K562 (cell line): ENCODE data around the gene RCSD1. TPM values are rescaled to one million over a fixed set of nuclear protein-coding genes. Genes with fewer than 3 reads are reported as not detected.

ENCODE experiments used
- ATAC-seq: fragments of 200-7000 bp; cut with Tn5 transposase; 3 replicates; pipeline ENCODE4 v1.9.1; 2020; ENCODE audit warnings: moderate library complexity
- BruUV-seq: library from RNA; stranded (reverse); fragments of 400-500 nt; replicated peaks from 2 replicates; lab custom pipeline; 2021; lab: Mats Ljungman, UMichigan
- CTCF ChIA-PET: fragments of 300-600 bp; formaldehyde crosslinking; extraction: SDS; loops from one replicate; lab custom pipeline; 2021; ENCODE audit warnings: low intra/inter-chr PET ratio; lab: Yijun Ruan, JAX
- POLR2A ChIA-PET: fragments of 300-600, 350-650 bp; sonication (Branson Sonifier 250); formaldehyde crosslinking; extraction: SDS; loops from one replicate; lab custom pipeline; 2021; ENCODE audit warnings: antibody characterized with exemption, inconsistent platforms; lab: Yijun Ruan, JAX
- DNase-seq, 4 experiments: peaks; one replicate each; pipeline versions ENCODE4 v3.0.0 to v3.0.0-alpha.2; 2011 to 2018; ENCODE audit warnings: low spot score in 3 of 4, mixed read lengths in 3 of 4; ENCODE audit errors: extremely low read depth in 1 of 4
- FAIRE-seq: peaks from 2 replicates; lab custom pipeline; 2011; peaks lifted over from hg19 to GRCh38; lab: Jason Lieb, UNC
- H2AFZ ChIP-seq: 2 replicates; pipeline ENCODE4 v1.6.0; 2011; ENCODE audit warnings: low read depth, low read length, control low read depth, inconsistent platforms
- H3K27ac ChIP-seq: fragments of 200-600 bp; 3 replicates; pipeline ENCODE4 v1.8.0; 2011; ENCODE audit warnings: low read depth, mild to moderate bottlenecking, control low read depth, inconsistent platforms, low read length, moderate library complexity, mixed read lengths; ENCODE audit errors: extremely low read depth
- H3K27me3 ChIP-seq, 2 experiments: fragments of 300-600 bp in 1 of 2; 2 replicates in 1 of 2; 3 replicates in 1 of 2; pipeline versions ENCODE4 v1.6.0 to v1.8.0; 2011; ENCODE audit warnings: inconsistent platforms in 2 of 2, low read length in 2 of 2, mild to moderate bottlenecking in 1 of 2, mixed read lengths in 1 of 2, moderate library complexity in 1 of 2; ENCODE audit not compliant: control insufficient read depth in 2 of 2, insufficient read depth in 2 of 2
- H3K36me3 ChIP-seq: fragments of 300-600 bp; 3 replicates; pipeline ENCODE4 v1.8.0; 2011; ENCODE audit warnings: mild to moderate bottlenecking, low read length, inconsistent platforms; ENCODE audit not compliant: control insufficient read depth, insufficient read depth
- H3K4me1 ChIP-seq, 2 experiments: fragments of 200-600 bp in 1 of 2; replicated peaks in 1 of 2; 2 replicates in 1 of 2; 3 replicates in 1 of 2; pipeline versions ENCODE4 v1.5.1 to v1.8.0; 2011; ENCODE audit warnings: inconsistent platforms in 2 of 2, low read length in 2 of 2, mild to moderate bottlenecking in 1 of 2, mixed read lengths in 1 of 2, moderate library complexity in 1 of 2; ENCODE audit not compliant: control insufficient read depth in 2 of 2, insufficient read depth in 2 of 2
- H3K4me2 ChIP-seq: 2 replicates; pipeline ENCODE4 v1.6.1; 2011; ENCODE audit warnings: low read length, control low read depth, inconsistent platforms, mixed read lengths; ENCODE audit not compliant: insufficient read depth
- H3K4me3 ChIP-seq: fragments of 200-600 bp; sonication (generic), shearing (Covaris generic); 2 replicates; pipeline ENCODE4 v1.5.1; 2016; ENCODE audit warnings: control low read depth, inconsistent platforms
- H3K79me2 ChIP-seq: fragments of 200-600 bp; 3 replicates; pipeline ENCODE4 v1.8.0; 2011; ENCODE audit warnings: low read length, inconsistent platforms; ENCODE audit not compliant: control insufficient read depth, insufficient read depth
- H3K9ac ChIP-seq, 2 experiments: 2 replicates each; pipeline versions ENCODE4 v1.6.0 to v1.6.1; 2011; ENCODE audit warnings: low read depth in 2 of 2, low read length in 2 of 2, control low read depth in 1 of 2, inconsistent platforms in 1 of 2, mild to moderate bottlenecking in 1 of 2, mixed read lengths in 1 of 2; ENCODE audit not compliant: insufficient read depth in 1 of 2
- H3K9me1 ChIP-seq: one replicate; pipeline ENCODE4 v1.6.0; 2011; ENCODE audit warnings: inconsistent platforms, mild to moderate bottlenecking, low read length, moderate library complexity; ENCODE audit not compliant: control insufficient read depth, insufficient read depth
- H3K9me3 ChIP-seq: replicated peaks from 2 replicates; pipeline ENCODE4 v1.5.1; 2011; ENCODE audit warnings: low read depth, low read length, inconsistent platforms; ENCODE audit not compliant: control insufficient read depth, insufficient read depth
- H4K20me1 ChIP-seq: replicated peaks from 2 replicates; pipeline ENCODE4 v1.6.1; 2011; ENCODE audit warnings: low read length, inconsistent platforms, mixed read lengths; ENCODE audit not compliant: control insufficient read depth, insufficient read depth
- ARNT ChIP-seq, 2 experiments: fragments of 450-650 bp; IDR thresholded peaks; 2 replicates each; pipeline ENCODE4 v1.6.1; 2016; ENCODE audit warnings: mild to moderate bottlenecking in 1 of 2
- CTBP1 ChIP-seq: fragments of 450-650 bp; IDR thresholded peaks from 2 replicates; pipeline ENCODE4 v1.6.1; 2016; ENCODE audit warnings: borderline replicate concordance
- HDAC1 ChIP-seq, 2 experiments: fragments of 450-650 bp; IDR thresholded peaks; 2 replicates each; pipeline ENCODE4 v1.6.1; 2016 to 2017; ENCODE audit warnings: inconsistent platforms in 1 of 2, mild to moderate bottlenecking in 1 of 2, moderate library complexity in 1 of 2
- HDGF ChIP-seq: fragments of 450-650 bp; IDR thresholded peaks from 2 replicates; pipeline ENCODE4 v1.6.1; 2016
- KLF13 ChIP-seq: fragments of 450-650 bp; IDR thresholded peaks from 2 replicates; pipeline ENCODE4 v1.6.1; 2016; ENCODE audit warnings: missing genetic modification characterization, low read depth, mild to moderate bottlenecking, missing compliant biosample characterization, moderate library complexity, borderline replicate concordance
- MCM2 ChIP-seq: fragments of 450-650 bp; IDR thresholded peaks from 2 replicates; pipeline ENCODE4 v1.6.1; 2017; ENCODE audit warnings: low read depth, mild to moderate bottlenecking
- MCM5 ChIP-seq: fragments of 450-650 bp; IDR thresholded peaks from 2 replicates; pipeline ENCODE4 v1.6.1; 2016; ENCODE audit warnings: low read depth
- NCOR1 ChIP-seq: fragments of 450-650 bp; IDR thresholded peaks from 2 replicates; pipeline ENCODE4 v1.6.1; 2016; ENCODE audit warnings: mild to moderate bottlenecking, moderate library complexity
- NFE2L1 ChIP-seq: fragments of 450-650 bp; IDR thresholded peaks from 2 replicates; pipeline ENCODE4 v1.6.1; 2016; ENCODE audit warnings: missing genetic modification characterization, low read depth, mild to moderate bottlenecking, missing compliant biosample characterization, moderate library complexity, borderline replicate concordance
- PRPF4 ChIP-seq: fragments of 200-400 bp; formaldehyde crosslinking; IDR thresholded peaks from one replicate; pipeline ENCODE4 v1.6.1; 2017; ENCODE audit warnings: low read length, low read depth, mild to moderate bottlenecking; ENCODE audit not compliant: insufficient read depth, poor library complexity, severe bottlenecking
- SNIP1 ChIP-seq: fragments of 450-650 bp; IDR thresholded peaks from 2 replicates; pipeline ENCODE4 v1.7.1; 2017; ENCODE audit warnings: low read depth, mild to moderate bottlenecking
- ZNF184 ChIP-seq: sonication (generic); formaldehyde crosslinking; IDR thresholded peaks from 2 replicates; pipeline ENCODE4 v1.5.0; 2020; ENCODE audit warnings: missing genetic modification reagents
- WGBS: fragments of 100-300 bp; shearing (Covaris generic); methylation state at CpG from one replicate; pipeline ENCODE4 v1.1.6; 2016; ENCODE audit warnings: low coverage, mixed read lengths; ENCODE audit not compliant: insufficient coverage; ENCODE audit errors: missing lambda C conversion rate; 5-methylcytosine and 5-hydroxymethylcytosine counted together
- in situ Hi-C: fragments of 300-500 bp; cut with MboI; formaldehyde crosslinking; loops from 4 replicates; pipeline ENCODE4 v1.15.0; 2018; ENCODE audit warnings: inconsistent platforms, mixed read lengths
- intact Hi-C: fragments of 100-400 bp; cut with micrococcal nuclease; formaldehyde crosslinking; loops from 2 replicates; pipeline ENCODE4 v1.14.2; 2022
- polyA plus RNA-seq, 8 experiments: library from polyadenylated mRNA; depleted of rRNA in 4 of 8; stranded (reverse) in 5 of 8; unstranded in 3 of 8; fragments of >200 nt; fragmentation: Nextera tagmentation in 2 of 8; fragmentation: Illumina TruSeq in 1 of 8; extraction: Ambion mirVana in 2 of 8; extraction: Trizol in 1 of 8; gene quantifications; 2 replicates each; pipeline versions ENCODE4 v1.2.1 to v1.2.3, GENCODE V29; 2011 to 2014; ENCODE audit warnings: inconsistent platforms in 1 of 8, missing spikeins in 1 of 8
- total RNA-seq, 7 experiments: library from RNA; depleted of rRNA in 6 of 7; stranded (reverse); fragments of >200 nt in 6 of 7; fragmentation: Illumina TruSeq in 2 of 7; extraction: Trizol in 2 of 7; gene quantifications; 2 replicates each; pipeline versions ENCODE4 v1.2.1 to v1.2.3, GENCODE V29; 2011 to 2021; ENCODE audit warnings: low replicate concordance in 1 of 7
- TF ChIP-seq, protein P1 (sequence below), 2 experiments: fragments of 450-650 bp; conservative IDR thresholded peaks; 2 replicates each; pipeline ENCODE4 v1.6.1; 2017; ENCODE audit warnings: mild to moderate bottlenecking in 2 of 2, moderate library complexity in 2 of 2

Gene RCSD1
- total and polyA plus RNA-seq, 9 of the 15 experiments (the other 6 are each of a cell fraction or from before 2014, with no cell fraction given): 7.8 to 69.8 (median 45.3) TPM

DNA sequence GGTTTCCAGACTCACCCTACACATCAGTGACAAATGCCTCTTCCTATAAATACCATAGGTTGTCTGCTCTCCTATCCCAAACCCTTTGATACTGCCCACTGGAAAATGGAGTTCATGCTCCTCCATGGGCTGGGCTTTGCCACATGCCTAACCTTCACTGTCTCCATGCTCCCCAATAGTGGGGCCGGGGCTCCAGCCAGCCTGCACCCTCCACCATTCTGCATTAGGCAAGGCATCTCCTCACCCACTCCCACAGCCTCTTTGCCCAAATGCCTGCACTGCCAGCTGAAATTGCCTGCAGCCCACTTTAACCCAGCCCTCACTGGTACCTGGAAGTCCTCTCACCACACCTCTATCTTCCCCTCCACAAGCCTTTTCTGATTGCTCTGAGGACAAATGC, 73.5 kb downstream of the RCSD1 start (continued):
- TF ChIP-seq PRPF4 (no peak), NFE2L1 (tag) (no peak), SNIP1 (no peak), HDGF (no peak), KLF13 (tag) (no peak)
- TF ChIP-seq, protein P1, sequence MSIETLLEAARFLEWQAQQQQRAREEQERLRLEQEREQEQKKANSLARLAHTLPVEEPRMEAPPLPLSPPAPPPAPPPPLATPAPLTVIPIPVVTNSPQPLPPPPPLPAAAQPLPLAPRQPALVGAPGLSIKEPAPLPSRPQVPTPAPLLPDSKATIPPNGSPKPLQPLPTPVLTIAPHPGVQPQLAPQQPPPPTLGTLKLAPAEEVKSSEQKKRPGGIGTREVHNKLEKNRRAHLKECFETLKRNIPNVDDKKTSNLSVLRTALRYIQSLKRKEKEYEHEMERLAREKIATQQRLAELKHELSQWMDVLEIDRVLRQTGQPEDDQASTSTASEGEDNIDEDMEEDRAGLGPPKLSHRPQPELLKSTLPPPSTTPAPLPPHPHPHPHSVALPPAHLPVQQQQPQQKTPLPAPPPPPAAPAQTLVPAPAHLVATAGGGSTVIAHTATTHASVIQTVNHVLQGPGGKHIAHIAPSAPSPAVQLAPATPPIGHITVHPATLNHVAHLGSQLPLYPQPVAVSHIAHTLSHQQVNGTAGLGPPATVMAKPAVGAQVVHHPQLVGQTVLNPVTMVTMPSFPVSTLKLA (conservative IDR thresholded peaks at IDR 0.05): no peak

DNA sequence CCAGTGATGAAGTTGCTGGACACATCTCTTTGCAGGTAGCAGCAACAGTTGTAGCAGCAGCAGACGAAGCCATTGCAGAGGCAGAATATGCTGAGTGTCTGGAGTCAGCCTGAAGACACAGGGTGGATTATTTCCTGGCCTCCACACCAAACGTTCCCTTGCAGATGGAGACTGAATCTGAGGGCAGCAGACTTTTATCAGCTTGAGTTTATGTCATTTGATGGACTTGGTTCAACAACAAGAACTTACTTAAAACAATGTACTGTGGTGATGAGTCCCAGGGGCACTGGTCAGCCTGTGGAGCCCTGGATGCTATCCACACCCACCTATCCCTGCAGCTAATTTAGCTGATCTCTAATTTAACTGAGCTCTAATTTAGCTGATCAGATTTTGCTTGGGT, 74.7 kb downstream of the RCSD1 start:
- FAIRE-seq (no peak), ATAC-seq (no peak), DNase-seq (no peak)
- in situ Hi-C loops: no loop called here
- no peaks in the 10 kb centered on the region for H3K9me1 ChIP-seq
- H3K36me3 ChIP-seq: peaks cover 19% of the 10 kb centered on the region; the same call in 2 of the 3 replicates
- no peak overlapping the region for H3K27ac ChIP-seq
- H3K9me3 ChIP-seq: no peaks in the 10 kb centered on the region
- intact Hi-C loops: no loop called here
- no peak overlapping the region for H3K9ac ChIP-seq
- POLR2A ChIA-PET: interaction anchor here (0.5 to 4.1 kb wide), 4 partner anchors 9 to 670 kb away, joined by 3 to 25 read pairs (median 8); no protein-coding TSS in a partner anchor
- H4K20me1 ChIP-seq: no peaks in the 10 kb centered on the region
- no TSS peak for BruUV-seq
- CTCF ChIA-PET: no interaction called here
- H3K79me2 ChIP-seq: no peaks in the 10 kb centered on the region
- no peak overlapping the region for H2AFZ ChIP-seq
- no peaks in the 10 kb centered on the region for H3K4me1 ChIP-seq
- WGBS: 28% methylated on average over 2 of the region's 2 CpGs
- H3K27me3 ChIP-seq: no peaks in the 10 kb centered on the region
- TF ChIP-seq ARNT (IDR thresholded peaks at IDR 0.05): no peak
- TF ChIP-seq HDAC1 (IDR thresholded peaks at IDR 0.05): no peak
- TF ChIP-seq MCM2: no peak
- no peak for TF ChIP-seq CTBP1
- TF ChIP-seq ZNF184 (CRISPR knock-in tag): no peak
- no peak for TF ChIP-seq MCM5
- TF ChIP-seq NCOR1: no peak
- no peak overlapping the region for H3K4me2 ChIP-seq
- no peak overlapping the region for H3K4me3 ChIP-seq
